Central memory CD4-positive, alpha-beta T cell (primary cell): ENCODE results near the gene FSD2.
A peak's percentile ranks its signal among the peaks of the same experiment; 100 is the strongest.
"Not testable (repeated sequence)": the region's sequence is repeated elsewhere in the genome, so short reads cannot be mapped to it uniquely, and the experiment has no call there.

ENCODE experiments used
- DNase-seq: peaks from one replicate; pipeline ENCODE4 v3.0.0; 2022

Gene FSD2

DNA sequence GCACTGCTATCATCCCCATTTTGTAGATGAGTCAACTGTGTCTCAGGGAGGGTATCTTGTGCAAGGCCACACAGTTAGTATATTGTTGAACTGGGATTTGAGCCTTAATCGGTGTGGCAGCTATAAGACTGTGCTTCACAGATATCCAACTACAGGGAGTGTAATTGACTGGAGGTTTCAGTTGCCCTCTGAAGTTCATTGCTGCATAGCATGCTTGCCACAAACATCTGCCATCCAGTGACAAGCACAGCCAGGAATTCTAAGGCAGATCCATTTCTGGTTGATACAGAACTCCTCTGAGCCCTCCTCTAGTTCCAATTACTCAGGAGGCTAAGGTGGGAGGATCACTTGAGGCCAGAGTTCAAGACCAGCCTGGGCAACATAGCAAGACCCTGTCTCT, 16.4 kb downstream of the FSD2 start:
- DNase-seq: no peak

DNA sequence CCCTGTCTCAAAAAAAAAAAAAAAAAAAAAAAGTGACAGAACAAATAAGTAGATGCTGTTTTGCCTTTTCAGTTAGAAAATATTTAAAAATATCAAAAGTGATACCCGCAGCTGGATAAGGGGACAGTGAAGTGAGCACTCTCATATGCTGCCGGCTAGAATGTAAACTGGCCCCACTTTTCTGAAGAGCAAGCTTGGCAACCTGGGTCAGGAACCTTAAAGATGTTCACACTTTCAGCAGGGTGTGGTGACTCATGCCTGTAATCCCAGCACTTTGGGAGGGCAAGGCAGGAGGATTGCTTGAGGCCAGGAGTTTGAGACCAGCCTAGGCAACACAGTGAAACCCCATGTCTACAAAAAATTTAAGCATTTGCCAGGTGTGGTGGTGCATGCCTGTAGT, 17.4 kb downstream of the FSD2 start:
- DNase-seq: no peak

DNA sequence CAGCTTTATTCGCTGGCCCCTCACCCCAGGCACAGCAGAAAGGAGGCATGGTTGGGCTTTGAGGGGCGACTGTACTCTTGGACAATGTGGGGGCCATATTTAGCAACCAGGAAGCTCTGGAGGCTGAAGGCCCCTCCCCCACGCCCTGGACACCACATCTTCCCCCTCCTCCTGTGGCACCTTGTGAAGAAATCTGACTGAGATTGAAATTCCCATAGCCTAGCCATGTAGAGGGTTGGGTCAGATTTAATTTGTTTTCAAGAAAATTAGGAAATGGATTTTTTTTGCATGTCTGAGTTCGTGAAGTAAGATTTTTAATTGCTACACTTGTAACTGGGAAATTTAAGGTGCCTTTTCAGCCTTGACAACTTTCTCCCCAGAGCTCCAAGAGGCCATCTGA, 24.5 kb downstream of the FSD2 start:
- no peak for DNase-seq

DNA sequence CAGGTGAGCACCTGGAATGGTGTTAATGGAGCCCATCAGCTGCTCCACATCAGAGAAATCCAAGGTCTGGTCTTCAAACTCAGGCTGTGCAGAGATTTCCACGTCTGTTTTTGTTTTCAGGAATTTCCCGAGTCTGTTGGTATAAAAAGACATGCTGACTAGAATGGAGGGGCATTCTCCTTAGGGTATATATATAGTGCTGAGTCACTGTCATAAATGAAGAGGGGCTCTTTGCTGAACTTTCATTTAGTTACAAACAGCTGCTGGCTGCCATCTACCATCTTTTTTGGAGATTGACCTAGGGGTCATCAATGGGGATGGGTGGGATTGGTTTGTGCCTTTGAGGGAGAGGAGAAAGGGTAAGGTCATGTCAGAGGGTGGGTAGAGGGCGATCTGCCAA, 27.1 kb downstream of the FSD2 start:
- no peak for DNase-seq

DNA sequence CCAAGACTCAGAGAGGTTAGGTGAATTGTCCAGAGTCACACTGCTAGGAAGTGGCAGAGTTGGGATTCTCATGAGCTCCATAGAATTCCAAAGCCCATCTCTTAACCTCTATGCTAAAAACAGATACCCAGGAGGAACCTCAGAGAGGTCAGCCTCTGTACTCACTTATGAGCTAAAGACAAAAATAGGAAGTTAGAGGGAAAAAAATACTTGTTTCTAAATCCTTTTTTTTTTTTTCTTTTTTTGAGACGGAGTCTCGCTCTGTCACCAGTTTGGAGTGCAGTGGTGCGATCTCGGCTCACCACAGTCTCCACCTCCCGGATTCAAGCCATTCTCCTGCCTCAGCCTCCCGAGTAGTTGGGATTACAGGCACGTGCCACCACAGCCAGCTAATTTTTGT, 31.4 kb downstream of the FSD2 start:
- DNase-seq: no peak

DNA sequence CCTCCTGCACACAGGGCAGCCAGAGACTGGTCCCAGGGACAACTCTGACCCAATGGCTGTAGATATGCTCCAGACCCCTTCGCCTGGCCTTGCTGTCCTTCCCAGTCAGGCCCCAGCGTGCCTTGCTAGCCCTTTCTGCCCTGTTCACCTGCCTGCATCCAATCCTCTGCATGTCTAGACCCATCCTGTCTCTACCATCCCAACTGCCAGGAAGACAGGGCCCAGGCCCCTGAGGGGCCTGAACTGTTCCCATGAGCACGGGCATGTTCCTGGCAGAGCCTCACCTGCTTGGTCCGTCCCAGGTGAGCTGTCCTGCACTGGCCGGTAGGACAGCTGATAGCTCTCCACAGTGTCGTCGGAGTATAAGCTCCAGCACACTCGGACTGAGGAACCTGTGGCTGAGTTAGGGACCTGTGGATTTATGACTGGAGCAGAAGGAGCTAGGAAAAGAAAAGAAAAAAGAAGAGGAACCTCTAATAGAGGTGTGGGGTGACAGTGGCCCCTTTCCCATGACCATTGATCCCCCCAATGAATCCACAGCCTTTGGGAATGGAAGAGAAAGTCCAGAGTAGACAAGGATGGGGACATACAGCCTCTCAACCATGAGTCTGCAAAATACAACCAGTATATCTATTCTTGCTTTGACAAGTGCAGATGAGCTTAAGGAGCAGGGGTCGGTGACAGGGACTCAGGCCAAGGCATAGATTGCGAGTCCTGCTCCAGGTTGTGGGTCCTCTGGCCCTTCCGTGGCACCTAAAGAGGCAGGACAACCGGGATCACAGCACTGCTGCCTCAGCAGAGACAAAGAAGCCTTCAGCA, 33.9 kb downstream of the FSD2 start:
- no peak for DNase-seq

DNA sequence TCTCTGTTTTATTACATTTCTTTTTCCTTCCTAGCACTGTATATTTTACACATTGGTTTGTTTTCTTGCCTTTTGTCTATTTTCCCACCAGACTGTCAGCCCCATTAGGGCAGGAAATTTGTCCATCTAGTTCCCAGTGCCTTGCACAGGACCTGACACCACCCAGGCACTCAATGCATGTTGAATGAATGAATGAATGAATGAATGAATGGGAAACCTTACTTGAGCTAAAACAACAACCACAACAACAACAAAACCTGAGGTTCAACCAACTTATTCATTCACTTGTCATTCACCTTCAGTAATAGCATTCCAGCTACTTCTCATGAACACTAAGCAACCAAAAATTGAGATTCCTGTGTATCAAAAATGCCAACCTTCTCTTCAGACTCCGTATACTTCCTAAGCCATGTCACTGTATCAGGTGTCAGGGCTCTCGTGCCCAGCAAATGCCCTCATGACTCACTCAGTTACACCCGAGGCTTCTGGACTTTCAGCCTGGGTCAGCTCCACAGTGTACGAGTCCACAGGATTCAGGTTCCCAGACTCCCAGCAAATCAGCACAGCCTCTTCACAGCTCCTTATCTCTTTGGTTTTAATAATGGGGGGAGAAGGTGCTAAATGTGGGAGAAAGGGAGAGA, 37.3 kb downstream of the FSD2 start:
- DNase-seq: no peak

DNA sequence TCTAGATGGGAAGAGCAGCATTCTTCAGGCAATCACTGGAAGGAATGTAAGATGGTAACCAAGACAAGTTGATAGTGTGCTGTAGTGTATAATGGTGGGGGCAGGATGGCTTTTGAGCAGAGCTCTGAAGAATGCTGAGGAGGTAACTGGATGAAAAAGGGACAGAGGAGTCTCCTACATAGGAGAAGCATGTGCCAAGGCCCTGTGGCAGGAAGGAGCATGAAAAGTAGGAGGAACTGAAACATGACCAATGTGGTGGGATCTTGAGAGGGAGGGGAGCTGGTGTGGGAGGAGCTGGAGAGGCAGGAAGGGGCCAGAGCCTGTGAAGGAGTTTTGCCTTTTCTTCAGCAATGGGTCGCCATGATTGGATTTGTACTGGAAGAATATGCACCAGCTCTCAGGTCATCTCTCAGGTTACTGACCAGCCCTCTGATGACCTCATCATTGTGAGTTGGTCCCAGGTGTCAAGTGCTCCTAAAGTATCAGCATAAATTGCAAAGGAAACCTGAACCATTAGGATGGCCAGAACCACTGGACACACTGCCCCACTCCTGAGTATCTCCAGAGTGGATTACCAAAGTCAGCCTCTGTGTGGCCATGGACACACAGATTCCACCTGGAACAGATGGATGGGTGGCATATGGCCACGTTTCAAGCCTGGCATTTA, 38.6 kb downstream of the FSD2 start:
- DNase-seq: no peak

DNA sequence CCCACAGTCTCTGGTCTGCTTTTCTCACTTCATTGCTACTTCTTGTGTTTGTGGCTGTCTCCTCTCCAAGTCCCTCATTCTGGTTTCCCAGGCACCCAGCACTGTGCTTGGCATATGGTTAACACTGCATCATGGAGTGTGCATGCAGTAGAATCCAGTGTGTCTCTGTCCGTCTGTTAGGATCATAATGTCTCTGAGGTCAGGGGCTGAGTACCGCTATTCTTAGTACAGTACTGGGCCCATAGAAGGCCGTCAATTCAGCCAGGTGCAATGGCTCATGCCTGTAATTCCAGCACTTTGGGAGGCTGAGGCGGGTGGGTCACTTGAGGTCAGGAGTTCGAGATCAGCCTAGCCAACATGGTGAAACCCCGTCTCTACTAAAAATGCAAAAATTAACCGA, 39.7 kb downstream of the FSD2 start:
- DNase-seq: not testable (repeated sequence)

DNA sequence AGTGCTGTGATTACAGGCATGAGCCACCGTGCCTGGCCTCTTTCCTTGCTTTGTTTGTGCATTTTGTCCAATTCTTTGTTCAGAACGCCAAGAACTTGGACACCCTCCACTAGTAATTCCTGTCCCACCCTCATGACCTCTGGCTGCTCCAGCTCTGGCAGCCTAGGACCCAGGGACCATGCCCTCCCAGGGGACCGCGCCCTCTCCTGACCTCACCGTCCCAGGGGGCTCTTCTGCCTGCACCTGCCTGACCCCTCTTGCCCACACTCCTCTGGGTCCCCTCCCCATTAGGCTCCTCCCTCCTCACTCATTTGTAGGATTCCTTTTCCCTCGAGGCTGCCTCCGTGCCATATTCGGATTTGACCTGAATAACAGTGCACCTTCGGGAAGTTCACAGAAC, 41.1 kb downstream of the FSD2 start:
- DNase-seq: no peak

DNA sequence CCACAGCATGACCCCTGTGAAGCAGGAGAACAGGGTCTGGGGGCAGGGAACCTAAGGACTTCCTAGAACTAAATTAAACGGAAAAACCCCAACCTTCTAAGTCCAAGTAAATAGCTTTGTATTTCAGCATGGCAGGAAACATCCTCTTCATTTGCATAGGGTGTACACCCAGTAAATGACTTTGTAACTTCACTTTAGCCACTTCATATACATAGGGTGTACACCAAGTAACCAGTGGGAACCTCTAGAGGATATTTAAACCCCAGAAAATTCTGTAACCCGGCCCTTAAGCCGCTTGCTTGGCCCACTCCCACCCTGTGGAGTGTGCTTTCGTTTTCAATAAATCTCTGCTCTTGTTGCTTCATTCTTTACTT, 41.8 kb downstream of the FSD2 start:
- no peak for DNase-seq

DNA sequence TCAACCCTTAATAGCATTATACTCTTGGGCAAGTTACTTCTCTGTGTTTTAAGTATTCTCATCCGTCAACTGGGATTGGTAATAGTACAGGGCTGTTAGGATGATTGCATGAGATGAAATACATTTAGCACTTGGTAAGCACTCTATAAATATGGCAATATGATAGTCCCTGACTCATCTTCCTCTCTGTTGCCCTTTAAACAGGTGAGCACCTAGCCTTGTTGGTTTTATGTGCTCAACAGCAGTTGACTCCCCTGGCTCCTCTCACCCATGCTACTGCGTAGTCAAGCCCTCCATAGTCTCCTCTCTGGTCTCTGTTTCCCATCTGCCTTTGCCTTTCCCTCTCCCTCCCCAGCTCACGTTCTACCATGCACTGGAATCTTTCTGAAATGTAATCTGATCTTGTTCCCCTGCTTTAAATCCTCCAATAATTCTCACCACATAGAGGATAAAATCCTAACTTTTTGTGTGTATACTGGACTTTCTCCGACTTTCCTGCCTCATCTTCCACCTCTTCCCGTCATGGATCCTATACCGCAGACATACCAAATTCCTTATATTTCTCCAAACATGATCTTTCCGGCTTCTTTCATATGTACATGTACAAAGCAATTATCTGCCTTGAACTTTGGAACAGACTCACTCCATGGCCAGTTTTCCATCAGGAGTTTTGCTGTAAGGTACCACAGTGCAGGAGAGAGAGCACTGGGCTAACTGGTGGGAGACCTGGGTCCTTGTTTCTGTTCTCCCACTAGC, 42.3 kb downstream of the FSD2 start:
- DNase-seq: no peak

DNA sequence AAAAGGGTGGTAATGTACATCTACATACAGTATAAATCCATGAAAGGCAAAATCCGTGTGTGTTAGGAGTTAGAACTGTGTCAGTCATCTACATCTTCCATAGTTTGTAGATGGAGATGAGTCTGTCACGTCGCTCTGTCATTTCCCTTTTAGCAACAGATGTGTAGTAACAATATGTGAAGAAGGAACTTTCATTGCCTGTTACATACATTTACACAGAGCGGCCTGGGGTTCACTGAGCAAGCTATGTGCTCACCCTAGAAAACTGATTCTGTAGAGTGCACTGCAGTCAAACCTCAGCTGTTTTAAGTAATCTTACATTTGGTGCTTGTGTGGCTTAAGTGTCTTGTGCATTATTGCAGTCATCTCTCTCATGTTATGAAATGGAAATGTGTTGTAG, 54.6 kb downstream of the FSD2 start:
- DNase-seq: no peak

DNA sequence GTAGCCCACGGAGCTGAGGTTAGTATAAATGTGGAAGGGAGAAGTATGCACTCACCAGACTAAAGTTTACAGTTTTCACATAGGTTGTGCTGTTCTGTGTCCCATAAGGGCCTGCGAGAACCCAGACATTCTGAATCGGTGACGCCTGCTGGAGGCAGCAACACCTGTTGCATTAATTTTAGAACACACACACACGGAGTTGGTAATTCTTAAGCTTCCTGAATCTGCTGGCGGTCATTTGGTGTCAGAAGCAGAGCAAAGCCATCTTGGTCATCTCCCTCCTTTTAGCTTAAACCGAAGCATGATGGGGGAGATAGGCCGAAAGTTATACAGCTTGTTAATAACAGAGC, 55.1 kb downstream of the FSD2 start:
- DNase-seq: no peak

DNA sequence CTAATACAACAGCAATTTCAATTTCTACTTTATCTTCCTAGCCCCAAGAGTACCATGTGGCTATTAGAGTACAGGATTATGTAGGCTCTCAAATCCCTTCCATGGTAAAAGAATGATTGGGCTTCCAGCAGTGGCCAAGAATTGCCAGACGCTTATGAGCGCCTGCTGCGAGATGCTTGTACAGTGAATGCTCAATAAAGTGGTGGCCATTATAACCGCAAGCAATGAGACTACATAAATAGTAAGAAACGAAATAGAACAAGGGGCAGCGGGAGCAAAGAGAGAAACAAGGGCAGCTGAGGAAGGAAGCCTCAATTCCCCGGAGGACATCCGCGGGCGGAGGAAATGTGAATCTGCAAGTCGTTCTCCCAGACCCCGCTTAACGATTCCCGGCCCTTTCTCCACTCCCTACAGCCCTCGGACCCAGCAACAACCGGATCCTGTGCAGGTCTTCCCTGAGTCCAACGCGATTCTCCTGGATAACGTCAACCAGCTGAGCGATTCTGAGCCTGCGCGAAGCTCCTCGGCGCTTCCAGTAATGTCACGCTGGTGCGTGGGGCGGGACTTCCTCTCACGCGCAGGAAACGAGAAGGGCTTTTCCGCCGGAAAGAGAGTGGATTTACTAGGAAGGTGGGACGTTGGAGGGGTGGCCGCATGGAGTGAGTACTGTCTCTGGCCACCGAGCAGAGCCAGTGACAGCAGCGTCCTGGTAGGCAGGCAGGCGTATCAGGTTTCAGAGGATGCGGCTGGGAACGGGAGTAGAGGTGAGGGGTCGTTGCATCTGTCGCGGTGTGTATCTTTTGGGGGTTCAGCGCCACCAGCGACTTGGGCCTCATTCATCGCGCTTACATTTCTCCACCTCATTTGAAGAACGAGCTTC, 55.7 kb downstream of the FSD2 start:
- DNase-seq: peak; percentile 74

DNA sequence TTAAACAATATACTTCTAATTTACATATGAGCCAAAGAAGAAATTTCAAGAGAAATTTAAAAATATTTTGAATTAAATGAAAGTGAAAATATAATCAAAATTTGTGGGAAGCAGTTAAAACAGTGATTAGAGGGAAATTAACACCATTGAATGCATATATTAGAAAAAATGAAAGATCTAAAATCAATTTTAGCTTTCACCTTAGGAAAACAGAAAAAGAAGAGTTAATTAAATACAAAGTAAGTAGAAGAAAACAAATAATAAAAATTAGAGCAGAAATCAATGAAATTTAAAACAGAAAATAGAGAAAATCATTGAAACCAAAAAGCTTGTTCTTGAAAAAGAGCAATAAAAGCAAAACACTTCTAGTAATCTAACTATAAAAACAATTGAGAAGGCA, 57.6 kb downstream of the FSD2 start:
- no peak for DNase-seq

DNA sequence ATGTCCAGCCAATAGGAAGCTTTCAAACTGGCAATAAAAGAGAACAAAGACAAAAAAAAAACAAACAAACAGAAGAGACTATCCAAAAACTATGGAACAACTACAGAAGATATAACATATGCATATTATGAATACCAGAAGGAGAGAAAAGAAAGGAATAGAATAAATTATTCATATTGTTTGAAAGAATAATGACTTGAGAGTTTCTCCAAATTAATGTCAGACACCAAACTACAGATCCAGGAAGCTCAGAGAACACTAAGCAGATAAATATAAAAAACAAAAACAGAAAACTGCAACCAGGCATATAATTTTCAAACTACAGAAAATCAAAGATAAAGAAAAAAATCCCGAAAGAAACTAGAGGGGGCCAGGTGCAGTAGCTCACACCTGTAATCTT, 62.1 kb downstream of the FSD2 start:
- DNase-seq: no peak

DNA sequence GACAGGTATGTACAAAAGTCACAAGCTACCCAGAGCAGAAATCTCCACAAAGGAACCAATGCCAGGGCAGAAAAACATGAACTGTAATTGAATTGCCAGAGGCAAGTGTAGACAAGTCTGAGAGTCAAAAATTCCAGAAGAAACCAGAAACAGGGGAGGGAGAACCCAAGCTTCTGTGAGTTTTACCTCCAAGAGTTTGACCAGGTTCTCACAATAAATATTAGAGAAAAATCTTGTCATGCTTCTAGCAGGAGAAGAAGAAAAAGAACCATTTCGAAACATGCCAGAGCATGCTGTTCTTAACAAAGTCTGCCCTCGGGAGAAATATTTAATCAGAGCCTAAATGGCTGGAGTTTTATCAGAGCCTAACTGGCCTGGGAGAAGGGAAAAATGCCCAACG, 63.7 kb downstream of the FSD2 start:
- no peak for DNase-seq

DNA sequence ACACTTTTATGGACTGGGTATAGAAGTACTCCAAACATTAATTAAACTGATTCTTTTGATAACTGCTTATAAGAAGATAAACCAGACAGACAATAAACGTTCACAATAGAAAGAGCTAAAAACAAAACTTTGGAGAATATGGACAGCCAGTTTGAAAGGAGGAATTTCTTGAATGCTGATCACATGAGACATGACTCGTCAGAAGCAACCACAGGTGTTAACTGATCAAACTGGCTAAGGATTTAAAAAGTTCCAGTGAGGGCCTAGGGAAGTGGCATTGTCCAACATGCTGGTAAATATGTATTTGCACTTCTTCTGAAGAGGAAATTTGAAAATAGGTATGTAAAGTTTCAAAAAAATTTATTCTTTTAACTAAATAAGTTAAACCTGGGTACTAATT, 66.8 kb downstream of the FSD2 start:
- no peak for DNase-seq

DNA sequence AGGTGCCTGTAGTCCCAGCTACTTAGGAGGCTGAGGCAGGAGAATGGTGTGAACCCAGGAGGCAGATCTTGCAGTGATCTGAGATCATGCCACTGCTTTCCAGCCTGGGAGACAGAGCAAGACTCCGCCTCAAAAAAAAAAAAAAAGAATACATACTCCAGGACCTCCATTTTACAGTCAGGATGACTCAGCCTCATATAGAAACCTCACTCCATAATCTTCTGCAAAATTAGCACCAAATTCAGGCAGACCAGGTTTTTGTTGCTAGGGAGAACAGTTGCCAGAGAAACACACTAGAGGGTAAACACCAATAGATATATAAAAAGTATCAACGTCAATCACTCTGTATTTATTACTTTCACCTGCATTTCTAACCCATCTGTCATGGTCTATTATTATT, 67.9 kb downstream of the FSD2 start:
- DNase-seq: no peak

DNA sequence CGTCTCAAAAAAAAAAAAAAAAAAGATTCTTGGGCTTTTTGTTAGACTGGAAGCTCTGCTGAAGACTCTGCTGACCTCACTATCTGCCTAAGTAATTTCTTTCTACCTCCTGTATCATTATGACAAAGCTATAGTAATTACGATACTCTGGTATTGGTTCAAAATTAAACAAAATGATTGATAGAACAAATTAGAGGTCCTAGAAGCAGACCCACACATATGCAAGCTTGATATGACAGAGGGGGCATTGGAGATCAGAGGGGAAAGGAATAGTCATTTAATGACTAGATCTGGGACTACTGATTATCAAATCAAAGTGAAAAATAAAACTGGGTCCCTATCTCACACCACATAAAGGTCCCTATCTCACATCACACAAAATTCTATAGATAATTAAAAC, 74.3 kb downstream of the FSD2 start:
- no peak for DNase-seq

DNA sequence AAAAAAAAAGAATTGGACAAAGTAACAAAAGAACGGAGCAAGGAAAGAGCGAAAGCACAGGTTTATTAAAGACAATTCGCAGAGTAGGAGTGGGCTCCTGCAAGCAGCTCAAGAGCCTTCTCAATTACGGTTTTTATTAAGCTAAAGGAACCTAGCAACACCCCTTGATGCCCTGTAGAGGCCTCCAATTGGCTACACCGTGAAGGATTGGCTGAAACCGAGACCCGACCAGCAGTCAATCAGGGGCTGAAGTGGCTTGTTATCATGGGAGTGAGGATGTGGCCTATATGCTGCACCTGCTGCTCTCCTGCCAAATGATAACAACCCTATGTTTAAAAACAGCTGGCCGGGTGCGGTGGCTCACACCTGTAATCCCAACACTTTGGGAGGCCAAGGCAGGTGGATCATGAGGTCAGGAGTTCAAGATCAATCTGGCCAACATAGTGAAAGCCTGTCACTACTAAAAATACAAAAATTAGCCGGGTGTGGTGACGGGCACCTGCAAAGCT, 75.8 kb downstream of the FSD2 start:
- DNase-seq: no peak
